Loucy (cell line): Measurements from ENCODE around the gene PRKX.

Experiments
- H2AFZ ChIP-seq: fragments of 200-600 bp; sonication (generic); 2 replicates; pipeline ENCODE4 v1.6.0; 2016; ENCODE audit warnings: antibody characterized with exemption, mild to moderate bottlenecking, low read length, moderate library complexity
- H3F3A ChIP-seq: fragments of 200-600 bp; 2 replicates; pipeline ENCODE4 v1.6.0; 2016; ENCODE audit warnings: antibody characterized with exemption, low read depth, mild to moderate bottlenecking
- H3K27me3 ChIP-seq: fragments of 200-600 bp; sonication (generic); 2 replicates; pipeline ENCODE4 v1.6.1; 2014; ENCODE audit warnings: low read length, mild to moderate bottlenecking; ENCODE audit not compliant: insufficient read depth, poor library complexity, severe bottlenecking
- H3K36me3 ChIP-seq: fragments of 200-600 bp; sonication (generic); 2 replicates; pipeline ENCODE4 v1.6.1; 2016; ENCODE audit warnings: low read length; ENCODE audit not compliant: insufficient read depth
- H3K4me1 ChIP-seq: fragments of 200-600 bp; sonication (generic); 2 replicates; pipeline ENCODE4 v1.5.1; 2014; ENCODE audit warnings: low read length, mild to moderate bottlenecking; ENCODE audit not compliant: insufficient read depth, poor library complexity, severe bottlenecking
- H3K4me2 ChIP-seq: fragments of 200-600 bp; sonication (generic); 2 replicates; pipeline ENCODE4 v1.6.0; 2014; ENCODE audit warnings: antibody characterized with exemption, low read length, low read depth, mild to moderate bottlenecking; ENCODE audit not compliant: poor library complexity, severe bottlenecking
- H3K4me3 ChIP-seq: fragments of 200-600 bp; sonication (generic); 2 replicates; pipeline ENCODE4 v1.5.1; 2014; ENCODE audit warnings: low read length, mild to moderate bottlenecking, mixed read lengths; ENCODE audit not compliant: poor library complexity, severe bottlenecking
- H3K79me2 ChIP-seq: fragments of 200-600 bp; sonication (generic); 2 replicates; pipeline ENCODE4 v1.6.1; 2014; ENCODE audit warnings: low read length; ENCODE audit not compliant: insufficient read depth
- H3K9ac ChIP-seq: fragments of 200-600 bp; sonication (generic); 2 replicates; pipeline ENCODE4 v1.6.0; 2014; ENCODE audit warnings: mild to moderate bottlenecking, low read depth, low read length, moderate library complexity; ENCODE audit not compliant: poor library complexity, severe bottlenecking
- H3K9me2 ChIP-seq: fragments of 200-600 bp; sonication (generic); replicated peaks from 2 replicates; pipeline ENCODE4 v1.6.1; 2016; ENCODE audit warnings: low read depth, low read length, mixed read lengths
- H3K9me3 ChIP-seq: fragments of 200-600 bp; sonication (generic); 2 replicates; pipeline ENCODE4 v1.6.1; 2014; ENCODE audit warnings: mild to moderate bottlenecking, antibody characterized with exemption, low read length, low read depth; ENCODE audit not compliant: insufficient read depth
- H4K20me1 ChIP-seq: fragments of 200-600 bp; sonication (generic); 2 replicates; pipeline ENCODE4 v1.6.0; 2014; ENCODE audit warnings: antibody characterized with exemption, low read length, mild to moderate bottlenecking; ENCODE audit not compliant: insufficient read depth, poor library complexity, severe bottlenecking
- CTCF ChIP-seq: fragments of 200-600 bp; sonication (generic); conservative IDR thresholded peaks from 2 replicates; pipeline ENCODE4 v1.5.1; 2014; ENCODE audit warnings: mild to moderate bottlenecking, antibody characterized with exemption, low read length
- EZH2phosphoT487 ChIP-seq: fragments of 200-600 bp; IDR thresholded peaks from 2 replicates; pipeline ENCODE4 v1.6.1; 2018; ENCODE audit warnings: antibody characterized with exemption, mild to moderate bottlenecking, moderate library complexity, borderline replicate concordance

The PRKX gene

DNA sequence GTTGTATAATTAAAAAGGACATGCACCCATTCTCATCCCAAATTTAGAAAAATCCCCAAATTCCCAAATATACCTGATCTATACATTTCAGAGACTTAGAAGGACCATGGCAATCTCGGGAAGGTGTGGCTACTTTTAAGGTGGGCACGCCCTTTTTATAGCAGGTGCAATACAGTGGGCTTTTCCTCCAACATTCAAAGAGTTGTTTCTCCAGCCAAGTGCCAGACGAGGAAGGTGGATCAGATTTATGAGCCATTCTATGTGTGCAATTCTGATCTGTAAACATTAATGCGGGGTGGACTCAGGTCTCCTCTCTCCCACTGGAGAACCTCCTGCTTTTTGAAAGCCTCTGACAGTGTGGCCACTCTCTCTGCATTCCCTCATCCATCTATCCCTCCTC lies 33.8 kb downstream of the PRKX start:
- no peak overlapping the region for H3K4me2 ChIP-seq
- no peaks in the 10 kb centered on the region for H3K9me2 ChIP-seq
- H3K4me3 ChIP-seq, result no peak overlapping the region
- H3K36me3 ChIP-seq, result no peaks in the 10 kb centered on the region
- H3K27me3 ChIP-seq, result no peaks in the 10 kb centered on the region
- peaks cover 3% of the 10 kb centered on the region; the same call in 1 of the 2 replicates for H3K79me2 ChIP-seq
- no peaks in the 10 kb centered on the region for H3F3A ChIP-seq
- no peaks in the 10 kb centered on the region for H3K9me3 ChIP-seq
- no peaks in the 10 kb centered on the region for H4K20me1 ChIP-seq
- no peak overlapping the region for H3K9ac ChIP-seq
- H3K4me1 ChIP-seq, result no peaks in the 10 kb centered on the region
- H2AFZ ChIP-seq, result no peak overlapping the region
- no peak for TF ChIP-seq CTCF
- no peak for TF ChIP-seq EZH2phosphoT487

DNA sequence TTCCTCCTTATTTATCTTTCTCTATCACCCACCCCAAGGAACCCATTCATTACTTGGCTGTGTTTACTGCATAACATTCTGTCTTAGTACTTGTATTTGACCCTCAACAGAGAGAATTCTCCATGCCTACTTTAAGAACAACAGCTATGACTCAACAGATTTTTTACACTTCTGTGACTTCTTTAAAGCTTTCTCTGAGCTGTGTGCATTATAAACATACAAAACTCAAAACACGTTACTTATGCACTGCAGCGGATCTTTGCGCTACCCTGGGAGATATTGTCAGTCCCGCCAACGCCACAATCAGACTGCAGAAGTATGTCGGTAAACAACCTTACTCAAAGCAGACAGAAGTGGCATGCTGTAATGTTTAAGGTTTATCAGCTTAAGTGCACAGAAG lies 35.1 kb downstream of the PRKX start:
- H3K79me2 ChIP-seq, result peaks cover 3% of the 10 kb centered on the region; the same call in 1 of the 2 replicates
- no peaks in the 10 kb centered on the region for H3F3A ChIP-seq
- no peaks in the 10 kb centered on the region for H3K9me3 ChIP-seq
- H3K4me2 ChIP-seq, result no peak overlapping the region
- H3K4me3 ChIP-seq, result no peak overlapping the region
- TF ChIP-seq CTCF, result no peak
- TF ChIP-seq EZH2phosphoT487, result no peak
- no peak overlapping the region for H3K9ac ChIP-seq
- H4K20me1 ChIP-seq, result no peaks in the 10 kb centered on the region
- no peaks in the 10 kb centered on the region for H3K36me3 ChIP-seq
- H3K27me3 ChIP-seq, result no peaks in the 10 kb centered on the region
- H3K9me2 ChIP-seq, result no peaks in the 10 kb centered on the region
- H3K4me1 ChIP-seq, result no peaks in the 10 kb centered on the region
- no peak overlapping the region for H2AFZ ChIP-seq

DNA sequence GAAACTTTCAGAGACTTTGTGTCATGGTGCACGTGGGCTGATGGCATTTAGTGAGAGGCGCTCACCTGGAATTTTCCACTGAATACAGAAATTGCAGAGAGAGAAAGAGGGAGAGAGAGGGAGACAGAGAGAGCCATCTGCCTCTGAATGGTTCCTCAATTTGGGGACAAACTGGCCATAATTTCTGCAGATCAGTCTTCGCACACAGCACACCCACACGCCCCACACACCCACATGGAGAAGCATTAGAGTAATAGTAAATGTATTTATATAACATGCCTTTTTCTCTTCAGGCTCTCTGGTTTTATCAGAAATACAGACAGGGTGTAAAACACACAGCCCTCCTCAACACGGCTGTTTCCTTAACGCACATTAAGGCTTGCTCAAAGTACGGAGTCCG lies 38.6 kb downstream of the PRKX start:
- Histone ChIP-seq H3K9me2 (no peaks in the 10 kb centered on the region), H4K20me1 (no peaks in the 10 kb centered on the region), H3K79me2 (peaks cover 3% of the 10 kb centered on the region; the same call in 1 of the 2 replicates), H3K27me3 (no peaks in the 10 kb centered on the region), H3K4me3 (no peak overlapping the region), H3F3A (no peaks in the 10 kb centered on the region), H3K4me1 (no peaks in the 10 kb centered on the region), H2AFZ (no peak overlapping the region), H3K4me2 (no peak overlapping the region), H3K9me3 (no peaks in the 10 kb centered on the region), H3K36me3 (peaks cover 18% of the 10 kb centered on the region; the same call in 1 of the 2 replicates), H3K9ac (no peak overlapping the region)
- no peak for TF ChIP-seq CTCF
- TF ChIP-seq EZH2phosphoT487, result no peak
